Lower leg skin (tissue), 3 donors: Measurements from ENCODE around the gene ERVMER34-1.

Experiments
- POLR2A ChIP-seq, 2 donors: fragments of 450-650 bp; IDR thresholded peaks; one replicate each; pipeline ENCODE4 v1.6.1; 2016 to 2017; ENCODE audit warnings: antibody characterized with exemption in 2 of 2, mild to moderate bottlenecking in 1 of 2, moderate library complexity in 1 of 2
- TF ChIP-seq, protein P1 (sequence below), 3 donors: fragments of 450-650 bp; IDR thresholded peaks; one replicate each; pipeline ENCODE4 v1.5.1; 2016; ENCODE audit warnings: antibody characterized with exemption in 3 of 3, mild to moderate bottlenecking in 3 of 3, moderate library complexity in 2 of 3

DNA sequence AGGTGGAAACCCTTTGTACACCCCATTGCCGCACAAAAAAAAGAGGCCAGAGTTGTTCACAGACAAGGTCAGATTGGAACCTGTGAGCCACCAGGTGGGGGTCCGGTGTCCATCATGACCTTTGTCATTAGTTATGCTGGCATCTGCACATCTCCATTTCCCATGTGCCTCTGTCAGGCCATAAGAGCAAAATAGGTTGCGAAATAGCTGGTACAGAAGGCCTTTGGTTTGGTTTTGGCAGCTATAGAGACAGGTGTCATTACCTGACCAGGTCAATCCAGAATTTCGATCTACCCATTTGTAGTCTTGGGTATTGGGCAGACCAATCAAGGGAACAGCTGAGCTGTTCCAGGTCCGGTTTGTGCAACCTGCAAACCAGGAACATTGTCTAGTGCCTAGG is 6.6 kb downstream of the ERVMER34-1 start:
- TF ChIP-seq, protein P1, sequence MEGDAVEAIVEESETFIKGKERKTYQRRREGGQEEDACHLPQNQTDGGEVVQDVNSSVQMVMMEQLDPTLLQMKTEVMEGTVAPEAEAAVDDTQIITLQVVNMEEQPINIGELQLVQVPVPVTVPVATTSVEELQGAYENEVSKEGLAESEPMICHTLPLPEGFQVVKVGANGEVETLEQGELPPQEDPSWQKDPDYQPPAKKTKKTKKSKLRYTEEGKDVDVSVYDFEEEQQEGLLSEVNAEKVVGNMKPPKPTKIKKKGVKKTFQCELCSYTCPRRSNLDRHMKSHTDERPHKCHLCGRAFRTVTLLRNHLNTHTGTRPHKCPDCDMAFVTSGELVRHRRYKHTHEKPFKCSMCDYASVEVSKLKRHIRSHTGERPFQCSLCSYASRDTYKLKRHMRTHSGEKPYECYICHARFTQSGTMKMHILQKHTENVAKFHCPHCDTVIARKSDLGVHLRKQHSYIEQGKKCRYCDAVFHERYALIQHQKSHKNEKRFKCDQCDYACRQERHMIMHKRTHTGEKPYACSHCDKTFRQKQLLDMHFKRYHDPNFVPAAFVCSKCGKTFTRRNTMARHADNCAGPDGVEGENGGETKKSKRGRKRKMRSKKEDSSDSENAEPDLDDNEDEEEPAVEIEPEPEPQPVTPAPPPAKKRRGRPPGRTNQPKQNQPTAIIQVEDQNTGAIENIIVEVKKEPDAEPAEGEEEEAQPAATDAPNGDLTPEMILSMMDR (IDR thresholded peaks at IDR 0.05), result no peak
- TF ChIP-seq POLR2A (IDR thresholded peaks at IDR 0.05), result no peak
